CD4-positive, alpha-beta T cell treated with Interleukin-1 beta for 1 hour (primary cell): ENCODE data around the gene SLC37A3.
A peak's percentile ranks its signal among the peaks of the same experiment; 100 is the strongest.

Experiments
- DNase-seq, 2 donors: peaks; one replicate each; pipeline ENCODE4 v3.0.0-alpha.2; 2020 to 2022

Gene SLC37A3

GRCh38 chr7:140398821-140399220, 491 bp upstream of the SLC37A3 start:
- no peak for DNase-seq

- DNase-seq, result no peak
These were observed 4.5 kb downstream of the SLC37A3 start for GRCh38 chr7:140393756-140394306.

DNA sequence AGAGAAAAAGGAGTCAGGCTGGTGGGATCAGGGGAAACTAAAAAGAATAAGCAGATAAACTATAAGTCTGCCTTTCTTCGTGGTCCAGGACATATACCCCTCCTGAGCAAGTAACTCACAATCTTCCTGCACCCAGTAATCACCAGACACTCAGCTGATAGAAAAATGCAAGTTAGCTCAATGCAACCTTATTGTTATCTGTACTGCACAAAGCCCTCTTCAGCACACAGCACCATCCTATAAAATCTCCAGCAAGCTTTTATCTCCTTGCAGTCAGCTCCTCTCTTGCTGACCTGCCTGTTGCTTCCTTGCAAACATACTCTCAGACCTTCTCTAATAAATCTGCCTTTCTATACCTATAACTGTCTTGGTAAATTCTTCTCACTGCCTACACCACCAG, 6.7 kb downstream of the SLC37A3 start:
- no peak for DNase-seq

DNA sequence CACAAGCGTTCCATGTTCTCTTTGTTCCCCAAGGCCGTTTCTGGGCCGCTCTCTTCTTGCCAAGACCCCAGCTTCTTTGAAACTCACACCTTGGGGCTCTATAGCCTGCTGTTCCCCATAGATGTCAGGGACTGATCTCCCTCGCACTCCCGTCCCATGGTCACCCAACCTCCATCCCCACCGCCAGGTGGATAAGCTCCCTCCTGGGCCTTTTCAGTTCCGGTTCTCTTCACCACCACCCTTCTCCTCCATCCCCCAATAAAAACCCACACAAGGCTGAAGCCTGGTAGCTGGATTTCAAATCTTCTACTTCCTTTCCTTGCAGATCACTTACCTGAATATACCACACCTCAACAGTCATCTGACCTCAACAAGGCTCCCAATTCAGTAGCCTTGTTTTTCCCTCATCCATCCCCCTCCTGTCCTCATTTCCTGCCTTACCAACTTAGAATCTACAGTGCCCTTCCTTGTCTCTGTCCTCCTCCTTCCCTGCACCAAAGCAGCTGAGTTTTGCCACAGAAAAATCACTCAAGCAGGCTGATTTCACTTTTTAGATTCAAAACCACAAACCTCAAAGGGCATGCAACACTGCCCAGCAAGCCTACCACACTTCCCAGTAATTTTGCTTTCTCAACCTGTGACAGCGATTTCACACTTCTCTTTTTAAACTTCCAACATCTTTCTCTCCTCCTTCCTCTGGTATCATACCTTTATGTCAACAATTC, 7.7 kb downstream of the SLC37A3 start:
- peak in 1 of 2 donors; percentile 13 for DNase-seq

DNA sequence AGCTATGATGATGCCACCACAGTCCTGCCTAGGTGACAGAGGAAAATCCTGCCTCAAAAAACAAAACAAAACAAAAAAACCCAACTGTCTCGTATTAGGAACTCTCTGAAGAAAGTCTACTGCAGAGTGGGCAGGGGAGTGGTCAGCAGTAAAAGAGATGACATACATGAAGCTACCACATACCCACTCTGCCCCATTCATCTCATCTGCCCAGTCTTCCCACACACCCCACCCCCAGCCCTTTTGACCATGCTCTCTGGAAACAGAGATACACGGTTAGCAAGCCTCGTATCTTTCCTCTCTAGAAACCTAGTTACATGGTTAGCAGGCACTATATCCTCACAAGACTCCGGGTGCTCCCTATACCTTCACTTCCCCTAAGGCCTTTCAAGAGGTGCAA, 8.3 kb downstream of the SLC37A3 start:
- DNase-seq, result no peak

DNA sequence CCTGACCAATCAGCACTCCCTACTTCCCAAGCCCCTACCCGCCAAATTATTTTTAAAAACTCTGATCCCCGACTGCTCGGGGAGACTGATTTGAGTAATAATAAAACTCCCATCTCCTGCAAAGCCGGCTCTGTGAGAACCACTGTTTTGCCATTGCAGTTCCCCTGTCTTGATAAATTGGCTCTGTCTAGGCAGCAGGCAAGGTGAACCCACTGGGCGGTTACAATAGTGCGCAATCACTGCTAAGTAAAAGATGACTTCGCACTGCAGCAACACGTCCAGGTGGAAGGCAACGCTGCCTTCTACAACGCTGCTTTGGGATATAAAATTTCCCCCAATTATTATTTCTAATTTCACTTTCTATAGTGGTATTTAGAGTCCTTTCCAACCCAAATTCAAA, 8.9 kb downstream of the SLC37A3 start:
- no peak for DNase-seq

GRCh38 chr7:140384894-140385545, 13.3 kb downstream of the SLC37A3 start:
- no peak for DNase-seq

DNA sequence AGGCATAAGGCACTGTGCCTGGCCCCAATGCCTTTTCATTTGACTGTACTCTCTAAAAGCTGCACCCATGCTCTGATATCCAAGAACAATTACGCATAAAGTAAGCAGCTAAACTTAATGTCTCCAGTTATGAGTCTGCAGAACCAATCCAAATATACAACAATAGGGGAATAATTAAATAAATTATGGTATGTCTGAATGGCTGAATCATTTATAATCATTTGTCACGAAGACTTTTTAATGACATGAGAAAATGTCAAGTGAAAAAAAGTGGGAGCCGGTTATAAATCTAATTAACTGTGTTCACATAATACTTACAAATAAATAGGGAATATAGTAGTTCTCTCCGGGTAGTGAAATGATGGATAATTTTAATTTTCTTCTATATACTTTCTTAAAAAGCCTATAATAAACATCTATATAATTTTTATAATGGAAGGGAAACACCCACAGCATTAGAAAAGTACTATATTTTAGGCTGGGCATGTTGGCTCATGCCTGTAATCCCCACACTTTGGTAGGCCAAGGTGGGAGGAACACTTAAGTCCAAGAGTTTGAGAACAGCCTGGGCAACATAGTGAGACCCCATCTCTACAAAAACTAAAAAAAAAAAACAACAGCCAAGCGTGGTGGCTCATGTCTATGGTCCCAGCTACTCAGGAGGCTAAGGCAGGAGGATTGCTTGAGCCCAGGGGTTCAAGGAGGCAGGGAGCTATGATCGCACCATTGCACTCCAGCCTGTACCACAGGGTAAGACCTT, 14.2 kb downstream of the SLC37A3 start:
- no peak for DNase-seq

DNA sequence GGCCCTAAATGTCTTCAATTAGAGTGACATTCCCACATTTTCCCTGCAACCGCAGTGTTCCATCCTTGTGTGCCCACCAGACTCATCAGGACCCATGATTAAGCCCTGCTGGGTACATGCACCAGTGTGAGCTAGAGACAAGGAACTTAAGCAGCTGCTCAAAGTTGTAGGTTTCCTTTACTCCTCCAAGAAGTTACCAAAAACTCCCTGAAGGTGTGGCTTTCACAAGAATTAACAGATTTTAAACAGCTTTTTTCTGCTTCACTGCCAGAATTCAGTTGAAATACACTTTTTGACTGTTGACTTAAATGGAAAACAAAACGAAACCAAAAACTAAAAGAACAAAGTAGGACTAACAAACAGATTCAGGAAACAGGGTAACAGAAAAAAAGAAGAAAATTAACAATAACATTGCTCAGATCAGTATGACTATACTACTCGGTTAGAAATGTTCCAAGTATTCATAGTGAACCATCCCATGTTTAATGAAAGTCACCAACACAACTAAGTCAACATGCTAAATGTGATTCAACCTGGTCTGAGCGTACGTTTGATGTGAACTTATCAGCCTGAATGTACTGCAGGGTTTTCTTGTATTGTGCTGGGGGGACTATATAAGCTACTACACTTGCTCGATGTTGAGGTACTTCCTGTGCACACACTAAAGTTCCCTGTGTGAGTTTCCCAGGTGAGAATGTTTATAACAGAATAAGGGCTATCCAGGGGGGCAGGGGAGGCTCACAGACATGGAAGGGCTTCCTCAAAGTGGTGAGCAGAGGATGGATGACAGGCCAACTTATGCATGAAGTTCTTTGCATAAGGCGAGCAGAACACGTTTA, 22.2 kb downstream of the SLC37A3 start:
- peak in 1 of 2 donors; percentile 24 for DNase-seq

GRCh38 chr7:140375323-140375722, 23.0 kb downstream of the SLC37A3 start:
- no peak for DNase-seq

DNA sequence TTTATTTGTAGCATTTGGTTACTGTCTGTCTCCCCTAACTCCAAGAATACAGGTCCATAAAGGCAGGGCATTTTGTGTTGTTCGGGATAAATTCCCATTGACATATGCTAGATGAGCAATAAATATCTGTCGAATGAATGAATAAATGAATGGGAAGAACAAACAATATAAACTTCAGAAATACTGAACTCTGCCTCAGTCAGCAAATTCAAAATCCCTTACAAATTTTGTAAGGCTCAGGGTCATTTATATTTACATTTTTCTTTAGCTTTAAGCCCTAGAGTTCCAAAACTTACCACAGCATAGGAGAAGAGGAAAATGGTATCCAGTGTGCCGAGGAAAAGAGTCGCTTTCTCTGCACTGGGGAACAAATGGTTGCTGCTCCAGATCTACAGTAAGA, 29.0 kb downstream of the SLC37A3 start:
- DNase-seq, result no peak

DNA sequence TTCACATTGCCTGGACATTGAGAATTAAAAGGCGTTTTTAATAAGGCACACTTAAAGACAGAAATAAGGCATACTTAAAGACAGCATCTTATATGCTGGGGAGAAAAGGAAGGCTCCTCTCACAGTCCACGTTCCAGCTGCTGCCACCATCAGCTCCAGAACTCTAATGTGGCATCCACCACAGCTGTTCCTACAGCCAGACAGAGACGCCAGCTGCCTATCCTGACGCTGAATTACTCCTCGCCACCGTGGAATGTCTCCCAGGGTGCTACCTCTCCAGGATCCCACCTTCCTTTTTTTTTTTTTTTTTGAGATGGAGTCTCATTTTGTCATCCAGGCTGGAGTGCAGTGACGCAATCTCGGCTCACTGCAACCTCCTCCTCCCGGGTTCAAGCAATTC, 30.8 kb downstream of the SLC37A3 start:
- DNase-seq, result no peak

GRCh38 chr7:140364819-140365218, 33.5 kb downstream of the SLC37A3 start:
- no peak for DNase-seq

- no peak for DNase-seq
These were observed 37.6 kb downstream of the SLC37A3 start for GRCh38 chr7:140360697-140361229.

- peak; percentile 36 to 38 for DNase-seq
These were observed 39.8 kb downstream of the SLC37A3 start for GRCh38 chr7:140358412-140359051.

- no peak for DNase-seq
These were observed 40.3 kb downstream of the SLC37A3 start for GRCh38 chr7:140358024-140358411.

DNA sequence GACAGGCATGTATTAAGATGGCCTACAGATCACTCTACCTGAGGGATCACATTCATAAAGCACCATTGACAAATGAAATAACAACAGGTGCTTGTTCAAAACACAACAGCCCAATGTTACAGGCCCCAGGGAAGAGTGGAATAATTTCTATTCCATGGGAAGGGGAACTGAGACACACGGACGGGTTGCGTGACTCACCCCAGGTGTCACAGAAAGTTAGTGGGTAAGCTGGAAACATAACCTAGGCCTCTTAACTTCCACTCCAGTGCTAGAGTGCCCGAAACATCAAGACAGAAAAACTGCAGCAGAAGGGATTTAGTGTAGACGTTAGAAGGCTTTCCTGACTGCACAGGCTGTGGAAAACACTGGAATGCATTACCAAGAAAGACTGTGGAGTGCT, 48.3 kb downstream of the SLC37A3 start:
- DNase-seq, result no peak

- no peak for DNase-seq
These were observed 49.1 kb downstream of the SLC37A3 start for GRCh38 chr7:140349144-140349771.

GRCh38 chr7:140348161-140348849, 50.0 kb downstream of the SLC37A3 start:
- no peak for DNase-seq

DNA sequence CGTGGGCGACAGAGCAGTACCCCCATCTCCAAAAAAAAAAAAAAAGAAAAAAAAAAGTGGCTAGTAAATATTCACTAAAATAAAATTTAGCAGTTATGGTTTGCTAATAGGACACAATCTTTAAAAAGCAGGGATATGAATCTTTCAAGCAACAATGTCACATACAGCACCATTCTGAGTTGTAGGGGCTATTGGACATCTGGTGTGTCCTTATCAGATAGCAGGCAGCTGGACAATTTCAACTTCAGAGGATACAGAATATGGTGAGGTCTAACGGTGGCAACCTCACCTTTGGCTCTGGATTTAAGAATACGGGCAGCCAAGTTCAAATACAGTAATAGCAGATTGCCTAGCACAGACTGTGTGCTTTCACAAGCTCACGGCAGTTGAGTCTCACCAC, 51.1 kb downstream of the SLC37A3 start:
- no peak for DNase-seq

DNA sequence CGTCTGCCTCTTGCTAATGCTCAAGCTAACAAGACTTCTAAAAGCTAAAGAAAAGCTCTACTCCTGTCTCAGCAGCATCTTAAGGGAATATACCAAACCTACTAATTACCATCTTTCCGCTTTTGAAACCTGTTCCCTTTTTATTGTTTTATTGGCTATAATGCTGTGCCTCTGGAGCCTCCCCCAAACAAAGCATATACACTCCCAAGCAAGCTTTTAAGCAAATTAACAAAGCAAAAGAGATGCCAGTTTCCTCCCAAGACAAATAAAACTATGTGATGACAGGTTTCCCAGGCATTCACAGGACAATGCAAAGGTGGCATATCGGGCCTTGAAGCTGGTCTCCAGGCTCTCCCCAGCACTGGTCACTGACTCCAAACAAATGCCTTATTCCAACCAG, 52.9 kb downstream of the SLC37A3 start:
- no peak for DNase-seq
